Peyer's patch (tissue), 4 donors: ENCODE results near the gene ADAM15. TPM values are rescaled to one million over a fixed set of nuclear protein-coding genes. Genes with fewer than 3 reads are reported as not detected.

ENCODE experiments used
- DNase-seq, 3 donors: peaks; one replicate each; pipeline ENCODE4 v3.0.0-alpha.2; 2017 to 2019
- H3K27ac ChIP-seq, 4 donors: fragments of 200-600 bp; sonication (generic); one replicate each; pipeline ENCODE4 v1.5.1; 2016 to 2019
- H3K27me3 ChIP-seq, 2 donors: fragments of 200-600 bp; sonication (generic); one replicate each; pipeline ENCODE4 v1.5.1; 2019
- H3K36me3 ChIP-seq, 3 donors: fragments of 200-600 bp; sonication (generic); one replicate each; pipeline ENCODE4 v1.5.1; 2016 to 2019
- H3K4me1 ChIP-seq, 4 donors: fragments of 200-600 bp; sonication (generic); one replicate each; pipeline ENCODE4 v1.5.1; 2016 to 2019
- H3K4me3 ChIP-seq, 4 donors: fragments of 200-600 bp; sonication (generic); 1 replicate in 3 of 4; 2 replicates in 1 of 4; pipeline ENCODE4 v1.5.1; 2016 to 2019; ENCODE audit warnings: mild to moderate bottlenecking in 1 of 4
- H3K9me3 ChIP-seq, 4 donors: fragments of 200-600 bp; sonication (generic); one replicate each; pipeline ENCODE4 v1.5.1; 2016 to 2019; ENCODE audit warnings: mild to moderate bottlenecking in 1 of 4
- CTCF ChIP-seq, 6 experiments: fragments of 450-650 bp in 4 of 6; fragments of 200-600 bp in 2 of 6; sonication (generic) in 1 of 6; IDR thresholded peaks; one replicate each; pipeline ENCODE4 v1.5.1; 2017 to 2019; ENCODE audit warnings: antibody characterized with exemption in 6 of 6, mild to moderate bottlenecking in 3 of 6, moderate library complexity in 1 of 6
- POLR2A ChIP-seq, 2 donors: fragments of 450-650 bp; IDR thresholded peaks; one replicate each; pipeline ENCODE4 v1.5.1; 2017; ENCODE audit warnings: antibody characterized with exemption in 2 of 2, mild to moderate bottlenecking in 2 of 2, moderate library complexity in 2 of 2
- total RNA-seq, 4 donors: library from RNA; depleted of rRNA; stranded (reverse); fragments of >200 nt; gene quantifications; one replicate each; pipeline ENCODE4 v1.1.0, GENCODE V29; 2016

The ADAM15 gene
- total RNA-seq: 100 to 1,000 TPM; 111 to 191 (median 126) TPM

- H3K27me3 ChIP-seq: no peaks in the 10 kb centered on the region
- H3K4me3 ChIP-seq: peak within 1 kb of the TSS; percentile 48 to 85 (median 74)
- H3K4me1 ChIP-seq: peaks cover 0 to 28% (median 12%) of the 10 kb centered on the region in 4 donors
- no peaks in the 10 kb centered on the region for H3K9me3 ChIP-seq
- TF ChIP-seq CTCF (IDR thresholded peaks at IDR 0.05) (peak; percentile 89 to 98 (median 96)), POLR2A (IDR thresholded peaks at IDR 0.05) (peak; percentile 81 to 88)
- peak; percentile 77 to 95 (median 92) for DNase-seq
- peaks cover 0 to 22% (median 0%) of the 10 kb centered on the region in 3 donors for H3K36me3 ChIP-seq
- H3K27ac ChIP-seq: peak within 1 kb of the TSS; percentile 77 to 95 (median 92)
These were observed at the start of gene ADAM15 for GRCh38 chr1:155050560-155051341. ADAM15 (plus strand) TSS chr1:155051316; CDS start chr1:155051387, 71 bp downstream.

GRCh38 chr1:155001425-155001674, 49.8 kb upstream of the ADAM15 start:
- no peak for TF ChIP-seq CTCF (IDR thresholded peaks at IDR 0.05)
- no peak for TF ChIP-seq POLR2A (IDR thresholded peaks at IDR 0.05)
- peak overlapping the region; percentile 70 to 91 (median 83) for H3K4me3 ChIP-seq
- H3K36me3 ChIP-seq: no peaks in the 10 kb centered on the region
- peaks cover 0 to 40% (median 27%) of the 10 kb centered on the region in 4 donors for H3K4me1 ChIP-seq
- H3K9me3 ChIP-seq: no peaks in the 10 kb centered on the region
- H3K27me3 ChIP-seq: no peaks in the 10 kb centered on the region
- peak overlapping the region; percentile 94 to 99 (median 96) for H3K27ac ChIP-seq
- no peak for DNase-seq

- Histone ChIP-seq H3K4me1 (peaks cover 3 to 45% (median 30%) of the 10 kb centered on the region in 4 donors), H3K27me3 (no peaks in the 10 kb centered on the region)
- peak in 5 of 6 experiments; percentile 5 to 27 (median 24) for TF ChIP-seq CTCF (IDR thresholded peaks at IDR 0.05)
- TF ChIP-seq POLR2A (IDR thresholded peaks at IDR 0.05): peak; percentile 52 to 88
These were observed 49.2 kb upstream of the ADAM15 start for GRCh38 chr1:155001675-155002463.

GRCh38 chr1:155002464-155003226, 48.5 kb upstream of the ADAM15 start, which contains the start of gene ZBTB7B:
ZBTB7B (plus strand) TSS chr1:155002802; CDS start chr1:155014661, 11,859 bp downstream.
- no peaks in the 10 kb centered on the region for H3K27me3 ChIP-seq
- DNase-seq: peak in 2 of 3 donors; percentile 71 to 86
- H3K9me3 ChIP-seq: no peaks in the 10 kb centered on the region
- H3K4me1 ChIP-seq: peaks cover 3 to 53% (median 34%) of the 10 kb centered on the region in 4 donors
- peak; percentile 36 to 37 for TF ChIP-seq POLR2A (IDR thresholded peaks at IDR 0.05)
- no peak for TF ChIP-seq CTCF (IDR thresholded peaks at IDR 0.05)
- H3K4me3 ChIP-seq: peak within 1 kb of the TSS; percentile 70 to 91 (median 83)
- peak within 1 kb of the TSS; percentile 94 to 99 (median 96) for H3K27ac ChIP-seq
- H3K36me3 ChIP-seq: no peaks in the 10 kb centered on the region

More at GRCh38 chr1:155001675-155002463, 49.2 kb upstream of the ADAM15 start:
- Histone ChIP-seq H3K27ac (peak overlapping the region; percentile 94 to 99 (median 96)), H3K4me3 (peak overlapping the region; percentile 70 to 91 (median 83)), H3K36me3 (no peaks in the 10 kb centered on the region), H3K9me3 (no peaks in the 10 kb centered on the region)
- peak; percentile 100 for DNase-seq

- Histone ChIP-seq H3K9me3 (no peaks in the 10 kb centered on the region), H3K4me3 (peak overlapping the region; percentile 70 to 91 (median 83)), H3K36me3 (no peaks in the 10 kb centered on the region), H3K27ac (peak overlapping the region; percentile 94 to 99 (median 96)), H3K4me1 (peaks cover 3 to 57% (median 35%) of the 10 kb centered on the region in 4 donors), H3K27me3 (no peaks in the 10 kb centered on the region)
- DNase-seq: peak in 2 of 3 donors; percentile 67 to 71
- TF ChIP-seq CTCF (IDR thresholded peaks at IDR 0.05) (no peak), POLR2A (IDR thresholded peaks at IDR 0.05) (peak in 1 of 2 donors; percentile 22)
These were observed 47.8 kb upstream of the ADAM15 start for GRCh38 chr1:155003227-155003765.
